Measurements from ENCODE around the gene COG8. TPM values are rescaled to one million over a fixed set of nuclear protein-coding genes. Genes with fewer than 3 reads are reported as not detected.

Gene COG8
- total and polyA plus RNA-seq, 9 of the 15 experiments (the other 6 are each of a cell fraction or from before 2014, with no cell fraction given): 3.7 to 42.6 (median 30.1) TPM

DNA sequence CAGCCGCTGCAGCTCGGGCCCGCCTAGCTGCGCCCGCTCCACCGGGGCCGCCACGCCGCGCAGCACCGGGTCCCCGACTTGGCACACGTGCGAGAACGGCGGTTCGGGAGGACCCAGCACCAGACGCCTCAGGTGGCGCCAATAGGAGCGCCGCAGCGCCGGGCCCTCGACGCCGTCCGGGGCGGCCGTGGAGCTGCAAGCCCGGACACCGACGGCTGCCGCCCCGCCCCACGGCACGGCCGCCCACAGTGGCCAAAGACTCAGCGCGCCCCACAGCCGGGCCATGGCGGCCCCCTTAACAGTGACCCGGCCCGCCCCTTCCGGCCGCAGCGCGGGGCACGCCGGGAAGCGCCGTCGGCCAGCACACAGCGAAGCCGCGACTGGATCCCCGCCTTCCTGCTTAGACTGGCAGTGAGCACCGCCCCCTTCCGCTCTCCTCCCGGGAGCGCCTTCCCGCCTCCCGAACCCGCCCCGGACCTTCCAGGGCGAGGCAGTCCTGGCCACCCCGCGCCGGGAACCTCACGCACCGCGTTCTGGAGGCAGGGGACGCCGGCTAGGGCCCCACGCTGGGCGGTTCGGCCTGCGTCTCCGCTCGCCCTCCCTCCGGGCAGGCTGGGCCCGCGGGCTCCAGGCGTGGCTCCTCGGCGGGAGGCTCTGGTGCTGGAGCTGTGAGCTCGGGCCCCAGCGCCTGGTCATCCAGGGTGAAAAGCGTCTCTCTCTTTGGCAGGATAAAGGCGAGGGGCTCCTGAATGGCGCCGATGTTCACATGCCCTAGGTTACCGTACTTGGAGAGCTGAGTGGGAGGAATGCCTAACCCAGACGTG lies 8.9 kb downstream of the COG8 start, which contains the start of gene PDF (continued):
- TF ChIP-seq ZNF609 (CRISPR knock-in tag; IDR thresholded peaks at IDR 0.05; ENCODE audit: borderline replicate concordance) (no peak), ETV5 (CRISPR knock-in tag; IDR thresholded peaks at IDR 0.05; ENCODE audit: low read depth) (peak; percentile 87; the same call in 1 of the 2 replicates), DMBX1 (CRISPR knock-in tag; IDR thresholded peaks at IDR 0.05; ENCODE audit: borderline replicate concordance) (no peak), MYNN (IDR thresholded peaks at IDR 0.05) (0 out of 2 replicates have a peak, but pooled peaks have one; percentile 24), MYNN (CRISPR knock-in tag; IDR thresholded peaks at IDR 0.05) (no peak), NCOA6 (IDR thresholded peaks at IDR 0.05) (peak; percentile 19; the same call in 1 of the 2 replicates), L3MBTL2 (IDR thresholded peaks at IDR 0.05) (peak; percentile 83), PHF21A (IDR thresholded peaks at IDR 0.05; ENCODE audit: borderline replicate concordance, low read depth) (no peak), DIDO1 (tag; IDR thresholded peaks at IDR 0.05; ENCODE audit: low read depth) (no peak), ELK3 (CRISPR knock-in tag; IDR thresholded peaks at IDR 0.05) (no peak), RBFOX2 (IDR thresholded peaks at IDR 0.05; ENCODE audit: low read depth, low read length) (peak; percentile 95), TAF7 (tag; IDR thresholded peaks at IDR 0.05) (no peak), KAT7 (CRISPR knock-in tag; IDR thresholded peaks at IDR 0.05; ENCODE audit: borderline replicate concordance) (no peak; the same call in 1 of the 2 replicates), HES1 (IDR thresholded peaks at IDR 0.05; ENCODE audit: low read depth) (no peak), KLF1 (tag; IDR thresholded peaks at IDR 0.05) (0 out of 2 replicates have a peak, but pooled peaks have one; percentile 15), POLR2A (conservative IDR thresholded peaks at IDR 0.05) (peak; percentile 92), BMI1 (IDR thresholded peaks at IDR 0.05; ENCODE audit: low read length) (no peak)
- TF ChIP-seq, protein P1, sequence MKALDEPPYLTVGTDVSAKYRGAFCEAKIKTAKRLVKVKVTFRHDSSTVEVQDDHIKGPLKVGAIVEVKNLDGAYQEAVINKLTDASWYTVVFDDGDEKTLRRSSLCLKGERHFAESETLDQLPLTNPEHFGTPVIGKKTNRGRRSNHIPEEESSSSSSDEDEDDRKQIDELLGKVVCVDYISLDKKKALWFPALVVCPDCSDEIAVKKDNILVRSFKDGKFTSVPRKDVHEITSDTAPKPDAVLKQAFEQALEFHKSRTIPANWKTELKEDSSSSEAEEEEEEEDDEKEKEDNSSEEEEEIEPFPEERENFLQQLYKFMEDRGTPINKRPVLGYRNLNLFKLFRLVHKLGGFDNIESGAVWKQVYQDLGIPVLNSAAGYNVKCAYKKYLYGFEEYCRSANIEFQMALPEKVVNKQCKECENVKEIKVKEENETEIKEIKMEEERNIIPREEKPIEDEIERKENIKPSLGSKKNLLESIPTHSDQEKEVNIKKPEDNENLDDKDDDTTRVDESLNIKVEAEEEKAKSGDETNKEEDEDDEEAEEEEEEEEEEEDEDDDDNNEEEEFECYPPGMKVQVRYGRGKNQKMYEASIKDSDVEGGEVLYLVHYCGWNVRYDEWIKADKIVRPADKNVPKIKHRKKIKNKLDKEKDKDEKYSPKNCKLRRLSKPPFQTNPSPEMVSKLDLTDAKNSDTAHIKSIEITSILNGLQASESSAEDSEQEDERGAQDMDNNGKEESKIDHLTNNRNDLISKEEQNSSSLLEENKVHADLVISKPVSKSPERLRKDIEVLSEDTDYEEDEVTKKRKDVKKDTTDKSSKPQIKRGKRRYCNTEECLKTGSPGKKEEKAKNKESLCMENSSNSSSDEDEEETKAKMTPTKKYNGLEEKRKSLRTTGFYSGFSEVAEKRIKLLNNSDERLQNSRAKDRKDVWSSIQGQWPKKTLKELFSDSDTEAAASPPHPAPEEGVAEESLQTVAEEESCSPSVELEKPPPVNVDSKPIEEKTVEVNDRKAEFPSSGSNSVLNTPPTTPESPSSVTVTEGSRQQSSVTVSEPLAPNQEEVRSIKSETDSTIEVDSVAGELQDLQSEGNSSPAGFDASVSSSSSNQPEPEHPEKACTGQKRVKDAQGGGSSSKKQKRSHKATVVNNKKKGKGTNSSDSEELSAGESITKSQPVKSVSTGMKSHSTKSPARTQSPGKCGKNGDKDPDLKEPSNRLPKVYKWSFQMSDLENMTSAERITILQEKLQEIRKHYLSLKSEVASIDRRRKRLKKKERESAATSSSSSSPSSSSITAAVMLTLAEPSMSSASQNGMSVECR (CRISPR knock-in tag; IDR thresholded peaks at IDR 0.05): peak; percentile 95

Data from K562 (cell line).